SU-DHL-6 (cell line): ENCODE measurements around the gene AKR1D1.
"Not testable (repeated sequence)": the region's sequence is repeated elsewhere in the genome, so short reads cannot be mapped to it uniquely, and the experiment has no call there.

Experiments
- H2AFZ ChIP-seq: fragments of 200-600 bp; sonication (generic); 2 replicates; pipeline ENCODE4 v1.6.1; 2014; ENCODE audit warnings: low read depth, mild to moderate bottlenecking, moderate library complexity, mixed read lengths, antibody characterized with exemption, low read length; ENCODE audit not compliant: severe bottlenecking
- H3F3A ChIP-seq: fragments of 200-600 bp; shearing (Covaris generic); 2 replicates; pipeline ENCODE4 v1.6.0; 2016; ENCODE audit warnings: antibody characterized with exemption, mild to moderate bottlenecking; ENCODE audit not compliant: insufficient read depth
- H3K27ac ChIP-seq: fragments of 200-600 bp; sonication (generic); 2 replicates; pipeline ENCODE4 v1.5.1; 2016; ENCODE audit warnings: low read depth, mild to moderate bottlenecking, low read length, moderate library complexity, mixed read lengths
- H3K27me3 ChIP-seq: fragments of 200-600 bp; sonication (generic), shearing (Covaris generic); 2 replicates; pipeline ENCODE4 v1.6.0; 2014; ENCODE audit warnings: mild to moderate bottlenecking, low read length
- H3K36me3 ChIP-seq: fragments of 200-600 bp; sonication (generic); 2 replicates; pipeline ENCODE4 v1.6.1; 2014; ENCODE audit warnings: mild to moderate bottlenecking, low read length, mixed read lengths
- H3K4me2 ChIP-seq: fragments of 300-600, 200-600 bp; shearing (Covaris generic), sonication (generic); 2 replicates; pipeline ENCODE4 v1.6.0; 2014; ENCODE audit warnings: low read length, low read depth, mild to moderate bottlenecking; ENCODE audit not compliant: poor library complexity, severe bottlenecking
- H3K4me3 ChIP-seq: fragments of 200-600 bp; sonication (generic); 2 replicates; pipeline ENCODE4 v1.5.1; 2014; ENCODE audit warnings: antibody characterized with exemption, low read length, mild to moderate bottlenecking, mixed read lengths; ENCODE audit not compliant: insufficient read depth, poor library complexity, severe bottlenecking
- H3K79me2 ChIP-seq: fragments of 200-600 bp; sonication (generic); 2 replicates; pipeline ENCODE4 v1.6.1; 2014; ENCODE audit warnings: mild to moderate bottlenecking, low read length, moderate library complexity; ENCODE audit not compliant: insufficient read depth
- H3K9ac ChIP-seq: fragments of 200-600 bp; sonication (generic); 2 replicates; pipeline ENCODE4 v1.7.0; 2014; ENCODE audit warnings: mild to moderate bottlenecking, low read length
- H3K9me2 ChIP-seq: fragments of 200-600 bp; sonication (generic); replicated peaks from 2 replicates; pipeline ENCODE4 v1.6.1; 2014; ENCODE audit warnings: low read length; ENCODE audit not compliant: insufficient read depth
- H3K9me3 ChIP-seq: fragments of 200-600 bp; sonication (generic); 2 replicates; pipeline ENCODE4 v1.6.1; 2014; ENCODE audit warnings: low read length, mixed read lengths; ENCODE audit not compliant: insufficient read depth
- H4K20me1 ChIP-seq: fragments of 200-600 bp; sonication (generic); 2 replicates; pipeline ENCODE4 v1.6.1; 2014; ENCODE audit warnings: low read depth, mild to moderate bottlenecking, antibody characterized with exemption, low read length, moderate library complexity, mixed read lengths
- CTCF ChIP-seq: fragments of 200-600 bp; sonication (generic); IDR thresholded peaks from one replicate; pipeline ENCODE4 v1.5.1; 2017; ENCODE audit warnings: antibody characterized with exemption, mild to moderate bottlenecking, low read length, moderate library complexity; ENCODE audit not compliant: insufficient read depth, poor library complexity, severe bottlenecking
- EZH2phosphoT487 ChIP-seq: fragments of 200-600 bp; sonication (generic), shearing (Covaris generic); conservative IDR thresholded peaks from 2 replicates; pipeline ENCODE4 v1.6.1; 2018; ENCODE audit warnings: mild to moderate bottlenecking, antibody characterized with exemption, low read length, moderate library complexity, mixed read lengths

AKR1D1 gene

GRCh38 chr7:138138244-138138643 is 62.0 kb downstream of the AKR1D1 start:
- H3K9me2 ChIP-seq = no peaks in the 10 kb centered on the region
- no peak overlapping the region for H3K4me2 ChIP-seq
- no peaks in the 10 kb centered on the region for H3K27me3 ChIP-seq
- no peak overlapping the region for H3K9ac ChIP-seq
- H3K79me2 ChIP-seq = no peaks in the 10 kb centered on the region
- no peaks in the 10 kb centered on the region for H3K36me3 ChIP-seq
- no peaks in the 10 kb centered on the region for H3F3A ChIP-seq
- H3K4me3 ChIP-seq = no peak overlapping the region
- no peaks in the 10 kb centered on the region for H3K9me3 ChIP-seq
- H2AFZ ChIP-seq = no peak overlapping the region
- H4K20me1 ChIP-seq = no peaks in the 10 kb centered on the region
- TF ChIP-seq EZH2phosphoT487 (no peak), CTCF (no peak)
- no peak overlapping the region for H3K27ac ChIP-seq

GRCh38 chr7:138142583-138143201 is 66.4 kb downstream of the AKR1D1 start:
- H3K9me2 ChIP-seq = no peaks in the 10 kb centered on the region
- no peaks in the 10 kb centered on the region for H3K36me3 ChIP-seq
- no peak overlapping the region for H3K9ac ChIP-seq
- TF ChIP-seq CTCF (no peak), EZH2phosphoT487 (no peak)
- H3K79me2 ChIP-seq = no peaks in the 10 kb centered on the region
- no peaks in the 10 kb centered on the region for H4K20me1 ChIP-seq
- H2AFZ ChIP-seq = no peak overlapping the region
- no peaks in the 10 kb centered on the region for H3K27me3 ChIP-seq
- H3K27ac ChIP-seq = no peak overlapping the region
- H3K4me2 ChIP-seq = no peak overlapping the region
- H3K9me3 ChIP-seq = no peaks in the 10 kb centered on the region
- no peaks in the 10 kb centered on the region for H3F3A ChIP-seq
- no peak overlapping the region for H3K4me3 ChIP-seq

- Histone ChIP-seq H3F3A (no peaks in the 10 kb centered on the region), H3K9me3 (no peaks in the 10 kb centered on the region), H3K9ac (no peak overlapping the region), H3K4me3 (no peak overlapping the region), H3K79me2 (no peaks in the 10 kb centered on the region), H2AFZ (no peak overlapping the region), H4K20me1 (no peaks in the 10 kb centered on the region), H3K27ac (no peak overlapping the region), H3K9me2 (no peaks in the 10 kb centered on the region), H3K4me2 (no peak overlapping the region), H3K36me3 (no peaks in the 10 kb centered on the region), H3K27me3 (no peaks in the 10 kb centered on the region)
- TF ChIP-seq CTCF (no peak), EZH2phosphoT487 (no peak)
Observed at GRCh38 chr7:138144958-138145357, 68.7 kb downstream of the AKR1D1 start.

GRCh38 chr7:138146221-138146620 is 70.0 kb downstream of the AKR1D1 start:
- not testable (repeated sequence) for H3F3A ChIP-seq, H3K27ac ChIP-seq, H3K27me3 ChIP-seq, H3K79me2 ChIP-seq, H3K4me3 ChIP-seq, H4K20me1 ChIP-seq, H3K9ac ChIP-seq, H2AFZ ChIP-seq, H3K36me3 ChIP-seq, H3K9me2 ChIP-seq, H3K9me3 ChIP-seq, H3K4me2 ChIP-seq

- not testable (repeated sequence) for H4K20me1 ChIP-seq, H3K9me3 ChIP-seq, H2AFZ ChIP-seq, H3K4me2 ChIP-seq, H3K9ac ChIP-seq, H3K79me2 ChIP-seq, H3K9me2 ChIP-seq, H3K4me3 ChIP-seq, H3K36me3 ChIP-seq, H3F3A ChIP-seq, H3K27ac ChIP-seq, H3K27me3 ChIP-seq
Observed at GRCh38 chr7:138146757-138147734, 70.8 kb downstream of the AKR1D1 start.
